Right kidney (tissue), 1 donor: Measurements from ENCODE around the gene KLHL28.

ENCODE experiments used
- DNase-seq: peaks from one replicate; pipeline ENCODE4 v3.0.0-alpha.2; 2016

Gene KLHL28

GRCh38 chr14:44961151-44961553 is 595 bp downstream of the KLHL28 start:
- peak; percentile 68 for DNase-seq

GRCh38 chr14:44960646-44961045 is 1.1 kb downstream of the KLHL28 start:
- DNase-seq = no peak

- DNase-seq = no peak
Observed at GRCh38 chr14:44960146-44960545, 1.6 kb downstream of the KLHL28 start.

- DNase-seq = no peak
Observed at GRCh38 chr14:44959538-44959937, 2.2 kb downstream of the KLHL28 start.

GRCh38 chr14:44956866-44957265 is 4.9 kb downstream of the KLHL28 start:
- DNase-seq = no peak

- DNase-seq = no peak
Observed at GRCh38 chr14:44955528-44955927, 6.2 kb downstream of the KLHL28 start.

- no peak for DNase-seq
Observed at GRCh38 chr14:44954750-44955149, 7.0 kb downstream of the KLHL28 start.

GRCh38 chr14:44952391-44953110 is 9.2 kb downstream of the KLHL28 start:
- DNase-seq = no peak

- no peak for DNase-seq
Observed at GRCh38 chr14:44951051-44951450, 10.7 kb downstream of the KLHL28 start.

- DNase-seq = no peak
Observed at GRCh38 chr14:44945264-44945663, 16.5 kb downstream of the KLHL28 start.

- no peak for DNase-seq
Observed at GRCh38 chr14:44944107-44944506, 17.6 kb downstream of the KLHL28 start.

GRCh38 chr14:44942436-44942835 is 19.3 kb downstream of the KLHL28 start:
- no peak for DNase-seq

- DNase-seq = no peak
Observed at GRCh38 chr14:44941591-44941990, 20.2 kb downstream of the KLHL28 start.

GRCh38 chr14:44940944-44941343 is 20.8 kb downstream of the KLHL28 start:
- DNase-seq = no peak

- no peak for DNase-seq
Observed at GRCh38 chr14:44940211-44940610, 21.5 kb downstream of the KLHL28 start.

GRCh38 chr14:44937547-44937946 is 24.2 kb downstream of the KLHL28 start:
- no peak for DNase-seq

- no peak for DNase-seq
Observed at GRCh38 chr14:44935155-44935554, 26.6 kb downstream of the KLHL28 start.

- no peak for DNase-seq
Observed at GRCh38 chr14:44928793-44929192, 33.0 kb downstream of the KLHL28 start.

- no peak for DNase-seq
Observed at GRCh38 chr14:44914849-44915248, 46.9 kb downstream of the KLHL28 start.

- peak; percentile 72 for DNase-seq
Observed at GRCh38 chr14:44912041-44912869, 49.5 kb downstream of the KLHL28 start.

GRCh38 chr14:44910821-44911220 is 50.9 kb downstream of the KLHL28 start:
- DNase-seq = no peak

GRCh38 chr14:44901696-44902095 is 60.1 kb downstream of the KLHL28 start:
- DNase-seq = no peak

- DNase-seq = no peak
Observed at GRCh38 chr14:44898551-44898950, 63.2 kb downstream of the KLHL28 start.

GRCh38 chr14:44897845-44898151 is 63.9 kb downstream of the KLHL28 start:
- no peak for DNase-seq
